HepG2 (cell line): ENCODE data around the gene ARL15. TPM values are rescaled to one million over a fixed set of nuclear protein-coding genes. Genes with fewer than 3 reads are reported as not detected.

Experiments used
- AGO2 ChIP-seq: fragments of 200-400 bp; formaldehyde crosslinking; optimal IDR thresholded peaks from 2 replicates; pipeline ENCODE3; 2017; ENCODE audit warnings: mild to moderate bottlenecking, low read depth, low read length, moderate library complexity
- ARID5B ChIP-seq: IDR thresholded peaks from 2 replicates; pipeline ENCODE4 v1.4.0; 2020; ENCODE audit warnings: mild to moderate bottlenecking, missing genetic modification reagents
- FOXC1 ChIP-seq: sonication (generic); formaldehyde crosslinking; IDR thresholded peaks from 2 replicates; pipeline ENCODE4 v1.8.0; 2022; ENCODE audit warnings: mild to moderate bottlenecking, missing genetic modification reagents, borderline replicate concordance
- MLXIP ChIP-seq: sonication (generic); formaldehyde crosslinking; IDR thresholded peaks from 2 replicates; pipeline ENCODE4 v1.9.0; 2021; ENCODE audit warnings: missing genetic modification reagents, borderline replicate concordance
- RFX5 ChIP-seq: IDR thresholded peaks from 2 replicates; pipeline ENCODE4 v1.6.1; 2011; ENCODE audit warnings: low read depth, low read length, improper control_type of control experiment
- TBL1XR1 ChIP-seq: fragments of 150-350 bp; IDR thresholded peaks from 2 replicates; pipeline ENCODE4 v1.6.1; 2014; ENCODE audit warnings: borderline replicate concordance, low read length; ENCODE audit not compliant: partially characterized antibody
- TSC22D2 ChIP-seq: sonication (generic); formaldehyde crosslinking; IDR thresholded peaks from 2 replicates; pipeline ENCODE4 v1.5.1; 2020; ENCODE audit warnings: missing genetic modification reagents, mild to moderate bottlenecking, borderline replicate concordance
- ZMAT3 ChIP-seq: sonication (generic); formaldehyde crosslinking; conservative IDR thresholded peaks from 2 replicates; pipeline ENCODE4 v1.7.0; 2021; ENCODE audit warnings: missing genetic modification reagents
- ZNF280B ChIP-seq: sonication (generic); formaldehyde crosslinking; IDR thresholded peaks from 2 replicates; pipeline ENCODE4 v1.5.0; 2020; ENCODE audit warnings: missing genetic modification reagents, mild to moderate bottlenecking, borderline replicate concordance
- ZNF687 ChIP-seq: sonication (generic); formaldehyde crosslinking; IDR thresholded peaks from 2 replicates; pipeline ENCODE4 v1.5.1; 2020; ENCODE audit warnings: mild to moderate bottlenecking, missing genetic modification reagents, moderate library complexity
- ZNF749 ChIP-seq: sonication (generic); formaldehyde crosslinking; IDR thresholded peaks from 2 replicates; pipeline ENCODE4 v1.8.0; 2022; ENCODE audit warnings: mild to moderate bottlenecking, missing genetic modification reagents, moderate library complexity, borderline replicate concordance
- ZNF777 ChIP-seq: sonication (generic); formaldehyde crosslinking; IDR thresholded peaks from 2 replicates; pipeline ENCODE4 v1.4.0; 2020; ENCODE audit warnings: missing genetic modification reagents
- ZSCAN5A ChIP-seq: sonication (generic); formaldehyde crosslinking; IDR thresholded peaks from 2 replicates; pipeline ENCODE4 v1.8.0; 2022; ENCODE audit warnings: mild to moderate bottlenecking, missing genetic modification reagents, borderline replicate concordance
- polyA plus RNA-seq, 8 experiments: library from polyadenylated mRNA; depleted of rRNA in 3 of 8; stranded (reverse) in 7 of 8; unstranded in 1 of 8; fragments of >200 nt; fragmentation: Illumina TruSeq in 4 of 8; extraction: Trizol in 4 of 8; gene quantifications; 2 replicates each; pipeline versions ENCODE4 v1.2.1 to v1.2.3, GENCODE V29; 2011 to 2016; ENCODE audit warnings: low read depth in 4 of 8, missing spikeins in 1 of 8, mixed read lengths in 1 of 8; ENCODE audit not compliant: insufficient read depth in 1 of 8
- total RNA-seq, 5 experiments: library from RNA; depleted of rRNA; stranded (reverse); fragments of >200 nt; fragmentation: Illumina TruSeq; extraction: Trizol; gene quantifications; 2 replicates each; pipeline ENCODE4 v1.2.3, GENCODE V29; 2016; ENCODE audit warnings: low read depth in 1 of 5

ARL15 gene
- total and polyA plus RNA-seq, 2 of the 13 experiments (the other 11 are each of a cell fraction or from before 2014, with no cell fraction given) = 2.5 to 7.7 TPM

- TF ChIP-seq ARID5B (CRISPR knock-in tag) (peak; percentile 60), ZNF777 (no peak), MLXIP (no peak), FOXC1 (CRISPR knock-in tag) (peak; percentile 25; the same call in 1 of the 2 replicates), TSC22D2 (CRISPR knock-in tag) (no peak), AGO2 (no peak), ZNF687 (CRISPR knock-in tag) (peak; percentile 75), ZMAT3 (no peak; the same call in 1 of the 2 replicates), ZSCAN5A (CRISPR knock-in tag) (no peak), ZNF280B (CRISPR knock-in tag) (0 out of 2 replicates have a peak, but pooled peaks have one; percentile 61), ZNF749 (no peak), TBL1XR1 (no peak), RFX5 (peak; percentile 84)
Observed at GRCh38 chr5:54310433-54311175, at the start of gene ARL15 (continued).
